Stimulated activated CD8-positive, alpha-beta memory T cell treated with anti-CD3 and anti-CD28 coated beads, Interleukin-12 subunit alpha, Interleukin-12 subunit beta, amount 100 ng/mL, for 24 hours (primary cell): ENCODE data around the gene ARHGEF17.

Experiments
- DNase-seq: peaks from one replicate; pipeline ENCODE4 v3.0.0-alpha.2; 2020; ENCODE audit errors: extremely low read depth

The ARHGEF17 gene

GRCh38 chr11:73291781-73292524 is 16.1 kb upstream of the ARHGEF17 start:
- DNase-seq, result no peak

DNA sequence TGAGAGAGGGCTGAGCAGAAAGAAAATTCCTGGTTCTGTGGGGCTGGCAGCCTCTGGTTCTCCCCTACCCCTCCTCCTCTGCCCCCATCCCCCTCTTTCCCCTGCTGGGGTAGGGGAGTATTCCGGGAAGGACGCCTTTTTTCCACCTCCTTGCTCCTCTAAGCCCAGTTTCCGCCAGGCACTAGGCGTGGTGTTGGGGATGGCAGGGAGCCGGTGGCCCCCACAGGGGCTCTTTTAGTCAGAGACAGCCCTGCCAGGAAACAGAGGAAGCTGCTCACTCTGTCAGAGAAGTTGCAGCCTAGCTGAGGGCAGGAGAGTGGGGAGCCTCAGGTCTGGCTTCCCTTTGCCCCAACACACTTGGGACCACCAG is 15.6 kb upstream of the ARHGEF17 start:
- no peak for DNase-seq

- DNase-seq, result no peak
These were observed 14.6 kb upstream of the ARHGEF17 start for GRCh38 chr11:73293356-73293936.

GRCh38 chr11:73294604-73295003 is 13.5 kb upstream of the ARHGEF17 start:
- no peak for DNase-seq

DNA sequence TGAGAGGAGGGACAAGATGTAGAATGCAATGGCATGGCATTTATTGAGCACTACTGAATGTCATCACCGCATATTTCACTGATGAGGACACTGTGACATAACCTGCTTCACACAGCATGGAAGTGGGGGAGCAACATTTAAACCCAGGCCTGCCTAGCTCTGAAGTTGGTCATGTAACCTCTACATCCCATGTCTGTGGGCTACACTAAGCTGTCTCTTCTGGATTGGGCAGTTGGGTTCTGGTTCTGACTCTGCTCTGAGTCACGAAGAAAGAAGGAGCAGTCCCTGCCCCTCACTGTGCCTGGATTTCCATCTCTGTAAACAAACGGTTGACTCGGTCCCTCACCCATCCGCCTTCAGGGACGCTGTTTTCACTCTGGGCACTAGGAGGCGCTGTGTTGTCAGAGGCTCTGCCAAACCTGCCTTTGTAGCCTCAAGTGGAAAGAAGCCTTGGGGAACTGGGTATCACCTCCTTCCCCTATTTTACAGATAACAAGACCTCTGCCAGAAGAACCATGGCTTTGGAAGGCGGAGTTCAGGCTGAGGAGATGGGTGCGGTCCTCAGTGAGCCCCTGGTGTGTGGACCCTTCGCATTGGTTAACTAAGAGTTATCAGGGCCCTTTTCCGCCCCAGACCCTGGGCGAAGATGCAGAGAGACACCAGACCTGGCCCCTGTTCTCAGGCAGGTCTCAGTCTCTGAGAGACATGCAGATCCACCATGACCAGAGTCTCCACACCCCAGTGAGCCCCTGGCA is 12.7 kb upstream of the ARHGEF17 start:
- DNase-seq, result peak; percentile 26

DNA sequence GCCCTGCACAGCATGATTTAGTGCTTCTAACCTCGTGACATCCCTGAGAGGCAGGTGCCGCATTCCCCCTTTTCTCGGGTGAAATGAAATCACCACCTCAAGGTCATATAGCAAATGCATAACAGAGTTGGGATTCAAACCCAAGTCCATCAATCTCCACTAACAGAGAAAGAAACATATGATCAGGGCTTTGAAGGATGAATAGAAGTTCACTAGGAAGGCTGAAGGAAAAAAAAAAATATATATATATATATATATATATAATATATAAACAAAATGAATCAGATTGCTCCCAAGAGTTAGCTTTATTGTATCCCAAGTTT is 12.1 kb upstream of the ARHGEF17 start:
- no peak for DNase-seq

- DNase-seq, result no peak
These were observed 11.4 kb upstream of the ARHGEF17 start for GRCh38 chr11:73296501-73297230.

DNA sequence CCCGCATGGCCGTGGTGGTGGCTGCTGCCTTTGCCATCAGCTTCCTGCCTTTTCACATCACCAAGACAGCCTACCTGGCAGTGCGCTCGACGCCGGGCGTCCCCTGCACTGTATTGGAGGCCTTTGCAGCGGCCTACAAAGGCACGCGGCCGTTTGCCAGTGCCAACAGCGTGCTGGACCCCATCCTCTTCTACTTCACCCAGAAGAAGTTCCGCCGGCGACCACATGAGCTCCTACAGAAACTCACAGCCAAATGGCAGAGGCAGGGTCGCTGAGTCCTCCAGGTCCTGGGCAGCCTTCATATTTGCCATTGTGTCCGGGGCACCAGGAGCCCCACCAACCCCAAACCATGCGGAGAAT is 10.9 kb upstream of the ARHGEF17 start:
- no peak for DNase-seq

GRCh38 chr11:73297702-73298101 is 10.4 kb upstream of the ARHGEF17 start:
- DNase-seq, result no peak

- DNase-seq, result no peak
These were observed 9.8 kb upstream of the ARHGEF17 start for GRCh38 chr11:73298233-73298632.

DNA sequence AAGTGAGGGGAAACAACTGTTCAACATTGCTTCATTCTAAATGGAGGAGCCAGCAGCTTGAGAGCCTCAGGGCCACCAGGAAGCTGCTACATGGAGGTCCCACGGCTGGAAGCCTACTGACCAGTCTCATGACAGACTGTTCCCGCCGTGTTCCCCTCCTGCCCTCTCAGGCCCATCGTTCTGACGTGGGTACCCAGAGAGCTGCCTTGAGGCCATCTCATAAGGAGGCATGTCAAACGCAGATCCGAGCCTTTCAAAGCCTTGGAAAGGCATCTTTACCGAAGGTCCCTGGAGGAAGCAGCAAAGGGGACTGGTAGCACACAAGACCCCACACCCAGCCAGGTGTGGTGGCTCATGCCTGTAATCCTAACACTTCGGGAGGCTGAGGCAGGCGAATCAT is 8.3 kb upstream of the ARHGEF17 start:
- DNase-seq, result no peak

DNA sequence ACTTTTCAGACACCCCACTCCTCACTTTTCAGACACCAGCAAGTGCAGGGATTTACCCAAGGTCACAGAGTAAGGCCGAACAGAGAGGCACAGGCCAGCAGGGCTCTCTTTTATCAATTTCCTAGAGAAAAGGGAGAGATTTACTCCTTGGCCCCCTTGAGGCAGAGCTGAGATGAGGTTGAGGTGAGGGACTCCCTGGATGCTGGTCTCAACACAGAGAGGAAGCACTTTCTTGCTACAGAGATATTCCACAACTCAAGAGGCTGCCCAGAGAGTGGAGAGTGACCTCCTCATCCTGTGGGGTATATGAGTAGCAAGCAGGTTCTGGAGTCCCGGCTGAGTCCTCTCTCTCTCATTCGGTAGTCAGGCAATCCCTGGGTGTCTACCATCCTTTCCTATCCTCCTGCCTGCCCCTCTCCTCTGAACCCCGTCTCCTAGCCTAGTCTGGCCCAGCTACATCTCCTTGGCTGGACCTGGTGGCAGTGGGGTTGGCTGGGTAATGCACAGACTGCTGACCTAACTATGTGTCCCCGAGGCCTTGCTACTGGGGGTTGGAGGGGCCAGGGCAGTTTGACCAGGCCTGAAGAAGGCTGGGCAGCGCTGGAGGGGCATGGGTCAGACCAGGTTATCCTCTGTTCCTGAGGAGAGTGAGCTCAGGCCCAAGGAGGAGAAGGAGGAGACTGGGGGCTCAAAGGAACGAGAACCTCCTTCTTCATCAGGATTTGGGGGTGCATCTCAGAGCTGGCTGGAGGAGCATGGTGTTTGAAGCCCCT is 1.8 kb upstream of the ARHGEF17 start:
- no peak for DNase-seq

GRCh38 chr11:73306977-73307322 is 1.1 kb upstream of the ARHGEF17 start:
- DNase-seq, result no peak

GRCh38 chr11:73307323-73308002 is 613 bp upstream of the ARHGEF17 start:
- DNase-seq, result peak; percentile 70

DNA sequence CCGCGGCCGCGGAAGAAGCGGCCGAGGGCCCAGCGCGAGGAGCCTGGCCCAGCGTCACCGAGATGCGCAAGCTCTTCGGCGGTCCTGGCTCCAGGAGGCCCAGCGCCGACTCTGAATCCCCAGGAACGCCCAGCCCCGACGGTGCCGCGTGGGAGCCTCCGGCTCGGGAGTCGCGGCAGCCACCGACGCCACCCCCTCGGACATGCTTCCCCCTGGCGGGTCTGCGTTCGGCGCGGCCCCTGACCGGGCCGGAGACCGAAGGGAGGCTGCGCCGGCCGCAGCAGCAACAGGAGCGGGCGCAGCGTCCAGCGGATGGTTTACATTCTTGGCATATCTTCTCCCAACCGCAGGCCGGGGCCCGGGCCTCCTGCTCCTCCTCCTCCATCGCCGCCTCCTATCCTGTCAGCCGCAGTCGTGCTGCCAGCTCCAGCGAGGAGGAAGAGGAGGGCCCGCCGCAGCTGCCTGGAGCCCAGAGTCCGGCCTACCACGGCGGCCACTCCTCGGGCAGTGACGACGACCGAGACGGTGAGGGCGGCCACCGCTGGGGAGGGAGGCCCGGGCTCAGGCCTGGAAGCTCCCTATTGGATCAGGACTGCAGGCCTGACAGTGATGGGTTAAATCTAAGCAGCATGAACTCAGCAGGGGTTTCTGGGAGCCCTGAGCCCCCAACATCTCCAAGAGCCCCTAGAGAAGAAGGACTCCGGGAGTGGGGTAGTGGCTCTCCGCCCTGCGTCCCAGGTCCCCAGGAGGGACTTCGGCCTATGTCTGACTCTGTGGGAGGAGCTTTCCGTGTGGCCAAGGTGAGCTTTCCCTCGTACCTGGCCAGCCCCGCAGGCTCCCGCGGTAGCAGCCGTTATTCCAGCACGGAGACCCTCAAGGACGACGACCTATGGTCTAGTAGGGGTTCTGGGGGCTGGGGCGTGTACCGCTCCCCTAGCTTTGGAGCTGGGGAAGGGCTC is 1.2 kb downstream of the ARHGEF17 start:
- no peak for DNase-seq

DNA sequence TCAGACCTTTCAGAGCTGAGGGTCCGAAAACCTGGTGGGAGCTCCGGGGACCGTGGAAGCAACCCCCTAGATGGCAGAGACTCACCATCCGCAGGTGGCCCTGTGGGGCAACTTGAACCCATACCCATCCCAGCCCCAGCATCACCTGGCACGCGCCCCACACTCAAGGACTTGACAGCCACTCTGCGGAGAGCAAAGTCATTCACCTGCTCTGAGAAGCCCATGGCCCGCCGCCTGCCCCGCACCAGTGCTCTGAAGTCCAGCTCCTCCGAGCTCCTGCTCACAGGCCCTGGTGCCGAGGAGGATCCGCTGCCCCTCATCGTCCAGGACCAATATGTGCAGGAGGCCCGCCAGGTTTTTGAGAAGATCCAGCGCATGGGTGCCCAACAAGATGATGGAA is 2.0 kb downstream of the ARHGEF17 start:
- no peak for DNase-seq

DNA sequence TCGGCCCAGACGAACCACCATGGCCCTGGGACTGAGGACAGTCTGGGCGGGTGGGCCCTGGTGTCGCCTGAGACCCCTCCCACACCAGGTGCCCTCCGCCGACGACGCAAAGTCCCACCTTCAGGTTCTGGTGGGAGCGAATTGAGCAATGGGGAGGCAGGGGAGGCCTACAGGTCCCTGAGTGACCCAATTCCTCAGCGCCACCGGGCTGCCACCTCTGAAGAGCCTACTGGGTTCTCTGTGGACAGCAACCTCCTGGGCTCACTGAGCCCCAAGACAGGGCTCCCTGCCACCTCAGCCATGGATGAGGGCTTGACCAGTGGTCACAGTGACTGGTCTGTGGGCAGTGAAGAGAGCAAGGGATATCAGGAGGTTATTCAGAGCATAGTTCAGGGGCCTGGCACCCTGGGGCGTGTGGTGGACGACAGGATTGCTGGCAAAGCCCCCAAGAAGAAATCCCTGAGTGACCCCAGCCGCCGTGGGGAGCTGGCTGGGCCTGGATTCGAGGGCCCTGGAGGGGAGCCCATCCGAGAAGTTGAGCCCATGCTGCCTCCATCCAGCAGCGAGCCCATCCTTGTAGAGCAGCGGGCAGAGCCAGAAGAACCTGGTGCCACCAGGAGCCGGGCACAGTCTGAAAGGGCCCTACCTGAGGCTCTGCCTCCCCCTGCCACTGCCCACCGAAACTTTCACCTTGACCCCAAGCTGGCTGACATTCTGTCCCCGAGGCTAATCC is 2.8 kb downstream of the ARHGEF17 start:
- no peak for DNase-seq

GRCh38 chr11:73311394-73311869 is 3.4 kb downstream of the ARHGEF17 start:
- no peak for DNase-seq

GRCh38 chr11:73312036-73312435 is 4.0 kb downstream of the ARHGEF17 start:
- DNase-seq, result no peak
